Neural progenitor cell (in vitro differentiated cells): ENCODE measurements around the gene TPD52L3.

Source experiments
- EZH2 ChIP-seq: fragments of 200-600 bp; sonication (generic); IDR thresholded peaks from 2 replicates; pipeline ENCODE4 v1.6.1; 2017; ENCODE audit warnings: antibody characterized with exemption, mild to moderate bottlenecking, moderate library complexity
- EZH2phosphoT487 ChIP-seq: fragments of 200-600 bp; sonication (generic); IDR thresholded peaks from 2 replicates; pipeline ENCODE4 v1.6.1; 2017; ENCODE audit warnings: antibody characterized with exemption
- TF ChIP-seq, protein P1 (sequence below): fragments of 200-600 bp; sonication (generic); IDR thresholded peaks from 2 replicates; pipeline ENCODE4 v1.5.1; 2017; ENCODE audit warnings: antibody characterized with exemption, mild to moderate bottlenecking

DNA sequence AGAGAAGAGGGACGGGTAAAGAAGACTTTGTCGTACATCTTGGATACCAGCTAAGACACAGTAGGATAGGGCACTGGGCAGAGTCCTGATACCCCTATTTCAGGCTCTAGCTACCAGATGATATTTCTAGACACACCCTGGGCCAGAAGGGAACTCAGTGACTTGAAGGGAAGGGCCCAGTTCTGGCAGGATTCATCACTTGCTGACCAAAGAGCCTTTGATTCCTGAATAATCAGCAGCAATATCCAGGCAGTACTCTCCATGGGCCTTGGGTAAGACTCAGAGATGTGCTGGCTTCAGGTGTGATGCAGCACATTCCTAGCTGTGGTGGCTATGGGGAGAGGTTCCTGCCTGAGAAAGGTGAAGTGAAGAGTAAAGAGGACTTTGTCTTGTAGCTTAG is 40.7 kb downstream of the TPD52L3 start:
- TF ChIP-seq, protein P1, sequence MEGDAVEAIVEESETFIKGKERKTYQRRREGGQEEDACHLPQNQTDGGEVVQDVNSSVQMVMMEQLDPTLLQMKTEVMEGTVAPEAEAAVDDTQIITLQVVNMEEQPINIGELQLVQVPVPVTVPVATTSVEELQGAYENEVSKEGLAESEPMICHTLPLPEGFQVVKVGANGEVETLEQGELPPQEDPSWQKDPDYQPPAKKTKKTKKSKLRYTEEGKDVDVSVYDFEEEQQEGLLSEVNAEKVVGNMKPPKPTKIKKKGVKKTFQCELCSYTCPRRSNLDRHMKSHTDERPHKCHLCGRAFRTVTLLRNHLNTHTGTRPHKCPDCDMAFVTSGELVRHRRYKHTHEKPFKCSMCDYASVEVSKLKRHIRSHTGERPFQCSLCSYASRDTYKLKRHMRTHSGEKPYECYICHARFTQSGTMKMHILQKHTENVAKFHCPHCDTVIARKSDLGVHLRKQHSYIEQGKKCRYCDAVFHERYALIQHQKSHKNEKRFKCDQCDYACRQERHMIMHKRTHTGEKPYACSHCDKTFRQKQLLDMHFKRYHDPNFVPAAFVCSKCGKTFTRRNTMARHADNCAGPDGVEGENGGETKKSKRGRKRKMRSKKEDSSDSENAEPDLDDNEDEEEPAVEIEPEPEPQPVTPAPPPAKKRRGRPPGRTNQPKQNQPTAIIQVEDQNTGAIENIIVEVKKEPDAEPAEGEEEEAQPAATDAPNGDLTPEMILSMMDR, result no peak
- no peak for TF ChIP-seq EZH2
- no peak for TF ChIP-seq EZH2phosphoT487
